ENCODE measurements around the gene XKR7. TPM values are rescaled to one million over a fixed set of nuclear protein-coding genes. Genes with fewer than 3 reads are reported as not detected.
"Not testable (repeated sequence)": the region's sequence is repeated elsewhere in the genome, so short reads cannot be mapped to it uniquely, and the experiment has no call there.

XKR7 gene
- total RNA-seq, 6 experiments from 2014 or later, result not detected

DNA sequence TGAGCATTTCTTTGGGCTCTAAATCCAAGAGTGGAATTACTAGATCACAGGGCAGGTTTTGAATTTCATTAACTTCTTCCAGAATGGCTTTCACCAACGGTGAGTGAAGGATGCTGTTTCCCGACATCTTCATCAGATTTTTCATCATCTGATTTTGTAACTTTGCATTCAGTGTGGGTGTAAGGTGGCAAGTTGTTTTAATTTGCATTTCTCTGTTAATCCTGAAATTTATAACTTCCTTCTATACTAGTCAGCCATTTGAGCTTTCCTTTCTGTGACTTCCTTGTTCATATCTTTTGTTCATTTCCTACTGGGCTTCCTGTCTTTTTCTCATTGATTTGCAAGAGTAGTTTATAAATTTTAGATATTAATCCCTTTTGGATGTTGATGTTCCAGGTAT is 65.4 kb downstream of the XKR7 start:
- ATAC-seq (no peak), DNase-seq (no peak)
- no peaks in the 10 kb centered on the region for H3K9me3 ChIP-seq
- TF ChIP-seq POLR2A (IDR thresholded peaks at IDR 0.05), result no peak
- no peaks in the 10 kb centered on the region for H3K36me3 ChIP-seq
- peaks cover 0 to 9% (median 0%) of the 10 kb centered on the region in 4 donors for H3K4me1 ChIP-seq
- H3K4me3 ChIP-seq, result no peak overlapping the region
- 21% methylated on average over 2 of the region's 2 CpGs for WGBS (ENCODE audit: insufficient coverage, low coverage, low lambda C conversion rate, missing lambda C conversion rate)
- no peak overlapping the region for H3K27ac ChIP-seq
- H3K27me3 ChIP-seq, result no peaks in the 10 kb centered on the region
- intact Hi-C loops (cut with DNase I), result no loop called here

DNA sequence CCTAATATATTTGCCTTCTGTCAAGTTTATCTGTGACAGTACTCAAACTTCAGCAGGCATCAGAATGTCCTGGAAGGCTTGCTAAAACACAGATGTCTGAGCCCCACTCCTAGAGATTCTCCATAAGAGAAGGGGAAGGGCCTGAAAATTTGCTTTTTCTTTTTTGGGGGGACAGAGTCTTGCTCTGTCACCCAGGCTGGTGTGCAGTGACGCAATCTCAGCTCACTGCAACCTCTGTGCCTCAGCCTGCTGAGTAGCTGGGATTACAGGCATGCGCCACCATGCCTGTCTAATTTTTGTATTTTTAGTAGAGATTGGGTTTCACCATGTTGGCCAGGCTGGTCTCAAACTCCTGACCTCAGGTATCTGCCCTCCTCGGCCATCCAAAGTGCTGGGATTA is 65.8 kb downstream of the XKR7 start:
- H3K4me3 ChIP-seq; H3K36me3 ChIP-seq; H3K4me1 ChIP-seq; H3K27me3 ChIP-seq; H3K9me3 ChIP-seq; H3K27ac ChIP-seq; ATAC-seq; DNase-seq; intact Hi-C loops (cut with DNase I): not testable (repeated sequence)
- 47% methylated on average over 2 of the region's 3 CpGs for WGBS (ENCODE audit: insufficient coverage, low coverage, low lambda C conversion rate, missing lambda C conversion rate)

DNA sequence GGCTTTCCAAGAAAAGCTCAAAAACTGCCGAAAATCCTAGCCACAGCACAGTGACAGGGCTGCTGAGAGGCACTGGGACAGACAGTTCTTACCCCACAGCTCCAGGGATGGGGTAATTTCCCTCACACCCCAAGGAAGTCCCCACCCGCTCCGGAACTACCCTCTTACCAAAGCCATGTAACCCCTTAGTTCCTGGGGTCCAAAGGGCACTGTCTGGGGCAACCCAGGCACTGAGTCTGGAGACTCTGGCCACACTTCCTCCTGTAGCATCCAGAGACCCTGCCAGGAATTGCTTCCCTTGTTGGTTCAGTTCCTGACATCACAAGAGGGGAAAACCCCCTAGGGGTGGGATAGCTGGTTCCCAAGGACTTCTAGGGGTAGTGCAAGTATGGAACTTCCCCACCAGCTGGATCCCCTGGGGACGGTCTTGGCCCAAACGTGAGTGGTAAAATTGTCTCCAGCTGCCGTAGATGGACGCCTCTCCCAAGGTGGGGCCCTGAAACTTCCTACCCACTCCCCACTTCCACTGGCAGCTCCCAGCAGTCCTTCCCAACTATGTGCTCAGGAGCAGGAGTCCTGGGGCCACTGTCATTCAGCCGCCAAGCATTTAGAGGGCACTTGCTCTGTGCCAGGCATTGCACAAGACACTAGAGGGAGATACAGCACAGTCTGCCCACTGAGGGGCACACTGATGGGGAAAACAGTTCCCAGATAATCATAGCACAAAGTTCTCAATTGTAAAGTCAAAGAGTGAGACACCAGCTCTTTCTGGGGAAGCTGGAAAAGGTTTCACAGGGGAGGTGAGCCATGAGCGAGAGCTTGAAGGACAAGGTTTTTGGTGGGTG is 66.9 kb downstream of the XKR7 start:
- Histone ChIP-seq H3K36me3 (no peaks in the 10 kb centered on the region), H3K27me3 (no peaks in the 10 kb centered on the region), H3K27ac (no peak overlapping the region), H3K4me1 (peaks cover 0 to 9% (median 0%) of the 10 kb centered on the region in 4 donors), H3K4me3 (no peak overlapping the region), H3K9me3 (no peaks in the 10 kb centered on the region)
- TF ChIP-seq POLR2A (IDR thresholded peaks at IDR 0.05), result no peak
- TF ChIP-seq, protein P1, sequence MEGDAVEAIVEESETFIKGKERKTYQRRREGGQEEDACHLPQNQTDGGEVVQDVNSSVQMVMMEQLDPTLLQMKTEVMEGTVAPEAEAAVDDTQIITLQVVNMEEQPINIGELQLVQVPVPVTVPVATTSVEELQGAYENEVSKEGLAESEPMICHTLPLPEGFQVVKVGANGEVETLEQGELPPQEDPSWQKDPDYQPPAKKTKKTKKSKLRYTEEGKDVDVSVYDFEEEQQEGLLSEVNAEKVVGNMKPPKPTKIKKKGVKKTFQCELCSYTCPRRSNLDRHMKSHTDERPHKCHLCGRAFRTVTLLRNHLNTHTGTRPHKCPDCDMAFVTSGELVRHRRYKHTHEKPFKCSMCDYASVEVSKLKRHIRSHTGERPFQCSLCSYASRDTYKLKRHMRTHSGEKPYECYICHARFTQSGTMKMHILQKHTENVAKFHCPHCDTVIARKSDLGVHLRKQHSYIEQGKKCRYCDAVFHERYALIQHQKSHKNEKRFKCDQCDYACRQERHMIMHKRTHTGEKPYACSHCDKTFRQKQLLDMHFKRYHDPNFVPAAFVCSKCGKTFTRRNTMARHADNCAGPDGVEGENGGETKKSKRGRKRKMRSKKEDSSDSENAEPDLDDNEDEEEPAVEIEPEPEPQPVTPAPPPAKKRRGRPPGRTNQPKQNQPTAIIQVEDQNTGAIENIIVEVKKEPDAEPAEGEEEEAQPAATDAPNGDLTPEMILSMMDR (IDR thresholded peaks at IDR 0.05), result no peak
- WGBS (ENCODE audit: insufficient coverage, low coverage, low lambda C conversion rate, missing lambda C conversion rate), result 48% methylated on average over 5 of the region's 9 CpGs
- peak; percentile 20 to 43 (median 36) for ATAC-seq
- DNase-seq, result no peak
- intact Hi-C loops (cut with DNase I), result no loop called here

DNA sequence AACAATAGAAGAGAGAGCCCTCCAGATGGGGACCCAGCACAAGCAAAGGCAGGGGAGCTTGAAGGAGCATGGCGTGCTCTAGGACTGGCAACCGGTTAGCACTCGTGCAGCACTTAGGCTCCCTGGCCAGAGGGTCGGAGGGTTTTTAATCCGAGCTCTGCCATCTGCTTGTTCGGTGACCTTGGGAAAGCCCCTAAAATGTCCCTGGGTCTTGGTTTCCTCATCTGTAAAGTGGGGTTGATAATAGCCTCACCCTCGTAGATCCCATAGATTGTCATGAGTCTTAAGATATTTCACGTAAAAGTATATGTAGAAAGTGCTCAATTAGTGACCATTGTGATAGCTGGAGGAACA is 67.5 kb downstream of the XKR7 start:
- intact Hi-C loops (cut with DNase I), result no loop called here
- H3K4me1 ChIP-seq, result peaks cover 0 to 9% (median 0%) of the 10 kb centered on the region in 4 donors

DNA sequence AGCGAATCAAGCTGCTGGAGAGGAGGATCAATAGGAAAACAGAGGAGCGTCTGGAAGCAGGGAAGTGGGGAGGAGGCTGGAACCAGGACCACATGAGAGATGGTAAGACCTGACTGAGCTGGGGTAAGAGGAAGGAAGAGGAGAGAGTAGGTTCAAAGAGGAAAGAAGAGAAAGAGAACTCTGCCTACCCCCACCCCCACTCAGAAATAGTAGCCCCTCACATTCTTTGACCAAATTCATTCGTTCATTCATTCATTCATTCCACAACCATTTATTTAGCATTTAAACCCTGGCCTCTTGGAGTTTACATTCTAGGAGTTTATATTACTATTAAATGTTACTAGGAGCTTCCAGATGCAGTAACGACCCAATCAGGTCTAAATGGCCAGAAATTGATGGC is 68.3 kb downstream of the XKR7 start:
- no peak overlapping the region for H3K4me3 ChIP-seq
- WGBS (ENCODE audit: insufficient coverage, low coverage, low lambda C conversion rate, missing lambda C conversion rate), result 44% methylated on average over 4 of the region's 4 CpGs
- intact Hi-C loops (cut with DNase I), result no loop called here
- H3K27me3 ChIP-seq, result no peaks in the 10 kb centered on the region
- no peaks in the 10 kb centered on the region for H3K9me3 ChIP-seq
- H3K36me3 ChIP-seq, result no peaks in the 10 kb centered on the region
- DNase-seq, result no peak
- no peak for TF ChIP-seq POLR2A (IDR thresholded peaks at IDR 0.05)
- TF ChIP-seq, protein P1 (IDR thresholded peaks at IDR 0.05), result no peak
- H3K4me1 ChIP-seq, result peaks cover 0 to 5% (median 0%) of the 10 kb centered on the region in 4 donors
- ATAC-seq, result no peak
- no peak overlapping the region for H3K27ac ChIP-seq

More for the DNA sequence above, 67.5 kb downstream of the XKR7 start:
- Histone ChIP-seq H3K36me3 (no peaks in the 10 kb centered on the region), H3K4me3 (no peak overlapping the region), H3K27ac (no peak overlapping the region), H3K27me3 (no peaks in the 10 kb centered on the region), H3K9me3 (no peaks in the 10 kb centered on the region)
- no peak for TF ChIP-seq POLR2A (IDR thresholded peaks at IDR 0.05)
- TF ChIP-seq, protein P1 (IDR thresholded peaks at IDR 0.05), result no peak
- 69% methylated on average over 8 of the region's 8 CpGs for WGBS (ENCODE audit: insufficient coverage, low coverage, low lambda C conversion rate, missing lambda C conversion rate)
- DNase-seq, result no peak
- ATAC-seq, result no peak

All from right lobe of liver (tissue), 6 donors.